Tongue (tissue), 2 donors: ENCODE results near the gene STYXL2. TPM values are rescaled to one million over a fixed set of nuclear protein-coding genes. Genes with fewer than 3 reads are reported as not detected.

Experiments
- DNase-seq: peaks from one replicate; pipeline ENCODE4 v3.0.0-alpha.2; 2015
- total RNA-seq: library from RNA; depleted of rRNA; stranded (reverse); fragments of >200 nt; gene quantifications from one replicate; pipeline ENCODE4 v1.2.3, GENCODE V29; 2014

STYXL2 gene
- total RNA-seq, 1 donor from 2014 or later: 82.9 TPM

DNA sequence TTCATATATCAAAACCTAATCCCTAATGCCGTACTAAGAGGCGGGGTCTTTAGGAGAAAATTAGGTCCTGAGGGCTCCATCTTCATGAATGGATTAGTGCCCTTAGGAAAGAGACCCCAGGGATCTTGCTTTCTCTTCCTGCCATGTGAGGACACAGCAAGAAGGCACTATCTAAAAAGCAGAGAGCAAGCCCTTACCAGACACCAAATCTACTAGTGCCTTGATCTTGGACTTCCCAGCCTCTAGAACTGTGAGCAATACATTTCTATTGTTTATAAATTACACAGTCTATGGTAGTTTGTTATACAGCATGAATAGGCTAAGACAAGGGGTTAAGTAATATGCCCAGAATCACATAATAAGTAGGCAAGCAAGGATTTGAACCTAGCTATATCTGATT, 42.9 kb downstream of the STYXL2 start:
- DNase-seq: no peak

DNA sequence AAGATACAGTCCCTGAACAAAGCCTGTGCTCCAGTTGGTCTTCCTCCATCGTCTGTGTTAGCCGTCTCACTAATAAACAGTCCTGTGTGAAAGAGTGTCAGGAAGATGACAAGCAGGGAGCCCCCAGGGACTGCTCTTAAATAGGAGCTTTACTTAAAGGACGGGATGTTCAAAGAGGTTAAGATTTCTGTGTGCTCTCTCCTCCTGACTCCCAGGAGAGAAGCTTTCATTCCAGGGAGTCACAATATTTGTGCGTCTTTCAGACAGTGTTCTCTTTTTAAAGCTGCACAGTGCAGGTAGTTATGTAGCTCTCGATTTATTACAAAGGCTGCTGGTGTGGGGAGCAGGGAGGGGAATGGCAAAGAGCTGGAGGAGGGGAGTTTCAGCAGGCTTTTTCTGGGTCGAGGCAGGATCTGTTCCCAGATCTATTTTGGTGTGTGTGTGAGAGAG, 43.5 kb downstream of the STYXL2 start:
- no peak for DNase-seq

DNA sequence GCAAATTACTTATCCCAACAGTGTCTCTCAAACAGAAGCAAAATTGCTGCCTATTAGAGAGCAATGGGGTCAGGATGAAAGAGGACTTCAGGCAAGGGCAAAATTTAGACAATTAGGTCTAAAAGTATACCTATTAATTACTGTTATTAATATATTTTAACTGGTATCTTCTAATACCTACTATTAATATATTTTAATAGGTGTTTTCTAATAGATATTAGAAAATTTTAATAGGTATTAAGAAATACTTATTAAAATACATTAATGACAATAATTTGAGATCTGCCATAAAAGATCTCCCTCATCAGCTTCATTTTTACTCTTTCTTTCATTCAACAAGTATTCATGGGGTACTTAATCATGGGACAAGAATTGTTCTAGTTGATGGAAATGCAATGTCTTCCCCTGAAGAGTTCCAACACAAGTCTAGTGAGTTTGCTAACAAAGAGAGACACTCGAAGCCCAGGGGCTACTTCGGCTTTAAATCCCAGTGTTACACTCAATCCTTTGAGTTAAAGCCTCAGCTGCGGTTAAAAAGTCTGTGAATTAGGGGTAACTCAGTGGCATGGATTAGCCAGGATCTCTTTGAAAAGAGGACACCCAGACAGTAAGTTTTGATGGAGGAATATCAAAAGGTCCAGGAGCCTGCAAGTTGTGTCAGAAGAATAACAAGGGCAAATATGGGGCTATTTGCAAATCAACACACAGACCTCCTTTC, 44.1 kb downstream of the STYXL2 start:
- no peak for DNase-seq

DNA sequence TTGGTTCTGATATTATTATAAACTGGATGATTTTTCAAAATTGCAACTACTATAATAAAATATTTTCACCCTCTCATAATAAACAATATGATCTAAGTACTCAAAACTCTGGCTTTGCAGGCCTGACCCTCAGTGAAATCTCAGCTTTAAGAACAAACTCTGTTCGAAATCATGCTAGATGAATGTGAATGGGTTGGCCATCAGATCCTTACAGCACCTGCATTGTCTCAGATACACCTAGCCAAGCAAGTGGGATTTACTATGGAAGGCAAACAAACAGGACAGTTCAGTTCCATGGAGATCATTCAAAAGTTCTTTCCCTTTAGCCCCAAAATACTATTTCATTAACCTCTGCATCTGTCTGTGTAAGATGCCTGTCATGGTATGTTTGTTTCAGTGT, 44.8 kb downstream of the STYXL2 start:
- no peak for DNase-seq

DNA sequence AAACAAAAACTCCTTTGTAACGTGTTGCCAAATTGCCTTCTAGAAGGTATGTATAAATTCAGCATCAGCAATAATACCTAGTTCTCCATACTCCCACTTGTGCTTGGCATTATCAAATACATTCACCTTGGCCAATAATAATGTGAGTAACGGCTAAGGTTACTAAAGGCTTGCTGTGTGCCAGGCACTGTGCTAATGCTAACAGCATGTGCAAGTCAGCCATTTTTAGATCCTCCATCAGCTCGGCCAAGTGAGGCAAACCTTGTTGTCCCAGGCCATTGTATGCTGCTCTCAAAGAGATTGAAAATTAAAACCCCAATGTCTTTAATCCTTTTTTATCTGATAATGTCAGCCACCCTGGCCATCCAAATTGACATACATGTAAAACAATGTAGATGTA, 48.1 kb downstream of the STYXL2 start:
- DNase-seq: no peak

Other genes starting within 250 kb of the STYXL2 start
- gene TADA1, start 217.8 kb upstream of the STYXL2 start, total RNA-seq: 19.4 TPM
- gene ILDR2, start 118.5 kb upstream of the STYXL2 start, total RNA-seq: 6.7 TPM
- gene MAEL, start 104.8 kb upstream of the STYXL2 start, total RNA-seq: not detected
- gene GPA33, start 3.7 kb upstream of the STYXL2 start, total RNA-seq: 0.41 TPM
- gene POU2F1, start 126.8 kb downstream of the STYXL2 start, total RNA-seq: 17.4 TPM